ENCODE results near the gene TBATA. TPM values are rescaled to one million over a fixed set of nuclear protein-coding genes. Genes with fewer than 3 reads are reported as not detected.
A peak's percentile ranks its signal among the peaks of the same experiment; 100 is the strongest.

TBATA gene
- total and polyA plus RNA-seq, 11 donors, result not detected

DNA sequence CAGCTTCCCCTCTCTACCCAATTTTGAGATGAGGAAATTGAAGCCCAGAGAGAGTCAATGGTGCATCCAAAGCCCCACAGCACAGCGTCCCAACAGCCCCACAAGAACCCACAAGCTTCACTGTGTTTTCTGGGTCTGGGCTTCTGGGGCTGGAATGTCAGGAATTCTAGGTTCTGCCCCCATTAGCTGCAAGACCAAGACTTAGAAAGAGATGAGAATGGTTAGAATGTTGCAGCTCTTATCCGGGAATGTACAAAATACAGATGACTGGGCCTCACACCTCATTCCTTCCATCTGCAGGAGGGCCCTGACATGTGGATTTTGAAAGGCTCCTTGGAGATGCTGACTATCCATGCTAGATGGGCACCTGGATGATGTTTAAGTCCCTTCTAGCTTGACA, 24.5 kb upstream of the TBATA start:
- intact Hi-C loops (cut with DNase I), result no loop called here
- no peak overlapping the region for H3K27ac ChIP-seq
- no peaks in the 10 kb centered on the region for H3K27me3 ChIP-seq
- H3K9me3 ChIP-seq, result no peaks in the 10 kb centered on the region
- ATAC-seq (no peak), DNase-seq (no peak)
- H3K36me3 ChIP-seq, result no peaks in the 10 kb centered on the region
- H3K4me1 ChIP-seq, result peaks cover 0 to 8% (median under 1%) of the 10 kb centered on the region in 12 donors
- no peak overlapping the region for H3K4me3 ChIP-seq
- TF ChIP-seq, protein P1, sequence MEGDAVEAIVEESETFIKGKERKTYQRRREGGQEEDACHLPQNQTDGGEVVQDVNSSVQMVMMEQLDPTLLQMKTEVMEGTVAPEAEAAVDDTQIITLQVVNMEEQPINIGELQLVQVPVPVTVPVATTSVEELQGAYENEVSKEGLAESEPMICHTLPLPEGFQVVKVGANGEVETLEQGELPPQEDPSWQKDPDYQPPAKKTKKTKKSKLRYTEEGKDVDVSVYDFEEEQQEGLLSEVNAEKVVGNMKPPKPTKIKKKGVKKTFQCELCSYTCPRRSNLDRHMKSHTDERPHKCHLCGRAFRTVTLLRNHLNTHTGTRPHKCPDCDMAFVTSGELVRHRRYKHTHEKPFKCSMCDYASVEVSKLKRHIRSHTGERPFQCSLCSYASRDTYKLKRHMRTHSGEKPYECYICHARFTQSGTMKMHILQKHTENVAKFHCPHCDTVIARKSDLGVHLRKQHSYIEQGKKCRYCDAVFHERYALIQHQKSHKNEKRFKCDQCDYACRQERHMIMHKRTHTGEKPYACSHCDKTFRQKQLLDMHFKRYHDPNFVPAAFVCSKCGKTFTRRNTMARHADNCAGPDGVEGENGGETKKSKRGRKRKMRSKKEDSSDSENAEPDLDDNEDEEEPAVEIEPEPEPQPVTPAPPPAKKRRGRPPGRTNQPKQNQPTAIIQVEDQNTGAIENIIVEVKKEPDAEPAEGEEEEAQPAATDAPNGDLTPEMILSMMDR (IDR thresholded peaks at IDR 0.05), result no peak
- TF ChIP-seq POLR2A (IDR thresholded peaks at IDR 0.05), result no peak
- 80 to 96% (median 91%) methylated on average over 2 of the region's 2 CpGs for WGBS, 4 donors

DNA sequence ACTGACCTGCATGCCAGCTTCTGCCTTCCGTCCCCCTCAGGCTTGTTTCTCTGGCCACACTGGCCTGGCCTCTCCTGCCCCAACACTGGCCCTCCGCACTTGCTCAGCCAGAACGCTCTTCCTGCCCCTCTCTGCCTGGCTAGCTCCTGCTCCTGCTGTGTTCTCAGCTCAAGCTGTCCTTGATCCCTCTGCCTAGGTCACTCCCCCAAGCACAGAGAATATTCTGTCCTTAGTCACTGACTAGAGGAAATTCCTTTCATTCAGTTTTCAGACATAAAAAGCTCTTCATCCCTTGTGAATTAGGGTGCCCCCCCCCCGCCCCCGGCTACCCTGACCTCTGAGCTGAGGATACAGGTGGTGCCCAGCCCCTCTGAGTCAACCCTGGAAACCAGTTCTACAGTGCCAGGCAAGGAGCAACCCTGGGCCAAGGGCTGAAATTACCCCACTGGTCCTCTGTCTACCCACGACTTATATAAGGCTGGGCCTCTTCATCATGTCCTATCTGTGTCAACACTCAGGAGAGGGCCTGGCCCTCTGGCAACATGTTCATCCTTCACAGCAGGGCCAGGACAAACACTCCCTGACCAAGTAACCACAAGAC, 23.9 kb upstream of the TBATA start:
- Histone ChIP-seq H3K27me3 (no peaks in the 10 kb centered on the region), H3K9me3 (no peaks in the 10 kb centered on the region), H3K4me3 (no peak overlapping the region), H3K4me1 (peaks cover 0 to 8% (median 0%) of the 10 kb centered on the region in 12 donors), H3K27ac (no peak overlapping the region), H3K36me3 (no peaks in the 10 kb centered on the region)
- no peak for TF ChIP-seq POLR2A (IDR thresholded peaks at IDR 0.05)
- TF ChIP-seq, protein P1 (IDR thresholded peaks at IDR 0.05), result no peak
- WGBS, 4 donors, result 62 to 78% (median 73%) methylated on average over 6 of the region's 6 CpGs
- DNase-seq (no peak), ATAC-seq (peak in 3 of 4 donors; percentile 41 to 56 (median 52))
- intact Hi-C loops (cut with DNase I), result no loop called here

DNA sequence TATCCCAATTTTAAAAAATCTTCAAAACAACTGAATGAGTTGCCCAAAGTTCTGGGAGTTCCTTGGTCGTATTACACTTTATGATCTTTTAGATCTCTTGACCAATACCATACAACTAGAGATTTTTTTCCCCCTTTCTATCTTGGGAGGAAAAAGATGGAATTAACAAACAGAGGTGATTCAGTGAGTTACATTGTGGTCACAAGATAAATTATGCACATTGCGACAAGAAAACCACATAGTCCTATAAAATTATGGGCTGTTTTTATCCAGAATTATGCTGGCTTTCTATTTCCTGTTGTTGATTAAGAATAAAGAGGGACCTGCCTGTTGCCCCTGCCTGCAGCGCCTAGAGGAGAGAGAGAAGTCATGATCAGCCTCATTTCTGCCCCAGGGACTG, 22.4 kb upstream of the TBATA start:
- no peak for DNase-seq

DNA sequence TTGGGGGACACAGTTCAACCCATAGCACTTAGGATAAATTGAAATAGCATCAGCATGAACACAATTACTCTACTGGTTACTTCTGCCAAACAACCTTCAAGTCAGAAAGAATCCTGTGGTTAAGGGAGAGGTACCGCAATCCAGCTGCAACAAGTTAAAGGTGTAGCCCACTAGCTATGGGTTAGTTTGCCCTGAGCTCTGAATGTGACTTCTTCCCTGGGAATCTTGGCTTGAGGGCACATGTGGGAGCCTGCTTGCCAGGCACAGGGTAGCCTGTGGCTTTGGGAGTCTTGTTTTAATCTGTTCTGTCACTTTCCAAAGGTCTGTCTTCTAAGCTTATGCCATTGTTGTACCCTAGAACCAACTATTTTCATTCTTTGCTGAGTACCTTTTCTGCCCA, 21.7 kb upstream of the TBATA start:
- no peak for DNase-seq
- TF ChIP-seq, protein P1 (IDR thresholded peaks at IDR 0.05), result no peak
- no peak for TF ChIP-seq POLR2A (IDR thresholded peaks at IDR 0.05)
- ATAC-seq, result no peak
- Histone ChIP-seq H3K4me1 (peaks cover 0 to 10% (median 0%) of the 10 kb centered on the region in 12 donors), H3K36me3 (no peaks in the 10 kb centered on the region), H3K9me3 (no peaks in the 10 kb centered on the region), H3K4me3 (no peak overlapping the region), H3K27ac (no peak overlapping the region), H3K27me3 (no peaks in the 10 kb centered on the region)
- WGBS, 4 donors, result 92 to 100% (median 99%) methylated on average over 1 of the region's 1 CpG
- intact Hi-C loops (cut with DNase I), result no loop called here

More for the DNA sequence above, 22.4 kb upstream of the TBATA start:
- Histone ChIP-seq H3K27me3 (no peaks in the 10 kb centered on the region), H3K36me3 (no peaks in the 10 kb centered on the region), H3K27ac (no peak overlapping the region), H3K4me1 (peaks cover 0 to 10% (median 0%) of the 10 kb centered on the region in 12 donors), H3K4me3 (no peak overlapping the region), H3K9me3 (no peaks in the 10 kb centered on the region)
- 80 to 89% (median 88%) methylated on average over 3 of the region's 3 CpGs for WGBS, 4 donors
- ATAC-seq, result no peak
- intact Hi-C loops (cut with DNase I), result no loop called here
- TF ChIP-seq, protein P1 (IDR thresholded peaks at IDR 0.05), result no peak
- TF ChIP-seq POLR2A (IDR thresholded peaks at IDR 0.05), result no peak

All from heart left ventricle (tissue), 16 donors.